ENCODE results near the gene PCDHA11.

The PCDHA11 gene

GRCh38 chr5:140883927-140884697 is 15.4 kb downstream of the PCDHA11 start:
- no peak overlapping the region for H3K4me3 ChIP-seq (ENCODE audit: low read depth, low read length)
- no peak for DNase-seq (ENCODE audit: low read depth)
- TF ChIP-seq CTCF (IDR thresholded peaks at IDR 0.05; ENCODE audit: low read depth, low read length, missing control alignments), result no peak

- DNase-seq (ENCODE audit: low read depth), result no peak
- no peak for TF ChIP-seq CTCF (IDR thresholded peaks at IDR 0.05; ENCODE audit: low read depth, low read length, missing control alignments)
Observed at GRCh38 chr5:140916325-140916724, 47.6 kb downstream of the PCDHA11 start.

More at GRCh38 chr5:140916325-140916724, 47.6 kb downstream of the PCDHA11 start:
- H3K4me3 ChIP-seq (ENCODE audit: low read depth, low read length), result no peak overlapping the region
